Inflammatory macrophage treated with lipopolysaccharide for 4 hours (primary cell): Measurements from ENCODE around the gene MAMDC4.
"Not testable (repeated sequence)": the region's sequence is repeated elsewhere in the genome, so short reads cannot be mapped to it uniquely, and the experiment has no call there.

ENCODE experiments used
- DNase-seq: peaks from one replicate; pipeline ENCODE4 v3.0.0-alpha.2; 2020

MAMDC4 gene

DNA sequence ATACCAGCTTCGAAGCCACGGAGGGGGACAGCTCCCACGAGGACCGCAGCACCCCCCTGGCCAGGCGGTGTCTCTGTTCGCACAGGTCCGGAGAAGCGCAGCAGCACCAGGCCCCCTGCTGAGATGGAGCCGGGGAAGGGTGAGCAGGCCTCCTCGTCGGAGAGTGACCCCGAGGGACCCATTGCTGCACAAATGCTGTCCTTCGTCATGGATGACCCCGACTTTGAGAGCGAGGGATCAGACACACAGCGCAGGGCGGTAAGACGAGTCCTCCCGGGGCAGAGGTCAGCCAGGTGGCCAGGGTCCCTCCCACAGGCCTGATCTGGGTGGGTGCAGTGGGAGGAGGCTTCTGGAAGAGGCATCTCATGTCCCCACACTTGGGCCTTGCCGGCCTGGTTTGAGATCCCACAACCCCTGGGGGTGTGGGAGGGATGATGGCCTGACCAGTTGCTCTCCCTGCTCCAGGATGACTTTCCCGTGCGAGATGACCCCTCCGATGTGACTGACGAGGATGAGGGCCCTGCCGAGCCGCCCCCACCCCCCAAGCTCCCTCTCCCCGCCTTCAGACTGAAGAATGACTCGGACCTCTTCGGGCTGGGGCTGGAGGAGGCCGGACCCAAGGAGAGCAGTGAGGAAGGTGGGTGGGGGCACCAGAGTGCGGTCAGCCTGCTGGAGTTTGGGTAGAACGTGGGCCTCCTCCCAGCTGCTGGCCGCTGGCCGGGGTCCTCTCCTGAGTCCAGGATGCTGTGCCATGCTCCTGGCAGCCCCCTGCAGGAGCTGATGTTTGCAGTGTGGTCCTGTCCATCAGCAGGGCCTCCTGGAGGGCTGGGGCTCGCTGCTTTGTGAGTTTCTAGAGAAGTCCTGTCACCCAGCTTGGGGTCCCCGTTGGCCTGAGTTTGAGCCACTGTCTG lies 12.7 kb upstream of the MAMDC4 start:
- DNase-seq: no peak

GRCh38 chr9:136840140-136840876 lies 11.8 kb upstream of the MAMDC4 start:
- no peak for DNase-seq

GRCh38 chr9:136840877-136841645 lies 11.1 kb upstream of the MAMDC4 start:
- DNase-seq: no peak

DNA sequence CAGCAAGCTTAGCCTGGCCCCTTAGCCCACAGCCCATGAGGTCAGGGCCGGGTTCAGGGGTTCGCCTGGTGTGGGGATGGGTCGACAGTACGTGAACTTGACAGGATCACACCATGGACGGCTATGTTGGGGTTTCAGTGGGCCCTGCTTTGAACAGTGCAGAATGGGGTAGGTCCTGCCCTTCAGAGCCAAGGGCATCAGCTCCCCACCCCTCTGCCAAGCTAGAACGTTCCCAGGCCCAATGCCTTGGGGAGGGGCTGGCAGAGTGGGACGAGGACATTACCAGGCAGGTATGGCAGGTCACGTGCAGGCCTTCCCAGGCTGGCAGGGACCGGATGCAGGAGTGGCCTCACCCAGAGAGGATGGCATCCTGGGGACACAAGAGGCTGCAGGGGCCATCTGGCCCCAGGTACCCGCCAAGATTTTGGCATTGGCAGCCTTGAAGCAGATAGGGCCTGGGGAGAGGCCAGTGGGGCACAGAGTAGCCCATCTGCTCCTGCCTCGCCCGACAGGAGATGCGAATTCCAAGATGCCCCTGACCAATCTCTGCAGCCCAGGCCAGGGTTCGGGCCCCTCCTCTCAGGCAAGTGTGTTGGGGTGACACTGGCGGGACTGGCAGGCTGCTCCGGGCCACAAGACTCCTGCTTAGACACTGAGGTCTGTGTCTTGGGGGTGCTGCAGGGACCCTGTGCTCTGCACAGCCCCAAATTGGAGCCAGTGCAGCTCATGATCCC lies 10.3 kb upstream of the MAMDC4 start:
- DNase-seq: not testable (repeated sequence)

GRCh38 chr9:136842380-136842948 lies 9.7 kb upstream of the MAMDC4 start, which contains the start of gene AJM1:
Gene AJM1 (plus strand): TSS chr9:136842478. CDS start chr9:136844415, 1,937 bp downstream.
- DNase-seq: peak; percentile 74

- not testable (repeated sequence) for DNase-seq
These were observed 8.9 kb upstream of the MAMDC4 start for GRCh38 chr9:136843159-136843800.

DNA sequence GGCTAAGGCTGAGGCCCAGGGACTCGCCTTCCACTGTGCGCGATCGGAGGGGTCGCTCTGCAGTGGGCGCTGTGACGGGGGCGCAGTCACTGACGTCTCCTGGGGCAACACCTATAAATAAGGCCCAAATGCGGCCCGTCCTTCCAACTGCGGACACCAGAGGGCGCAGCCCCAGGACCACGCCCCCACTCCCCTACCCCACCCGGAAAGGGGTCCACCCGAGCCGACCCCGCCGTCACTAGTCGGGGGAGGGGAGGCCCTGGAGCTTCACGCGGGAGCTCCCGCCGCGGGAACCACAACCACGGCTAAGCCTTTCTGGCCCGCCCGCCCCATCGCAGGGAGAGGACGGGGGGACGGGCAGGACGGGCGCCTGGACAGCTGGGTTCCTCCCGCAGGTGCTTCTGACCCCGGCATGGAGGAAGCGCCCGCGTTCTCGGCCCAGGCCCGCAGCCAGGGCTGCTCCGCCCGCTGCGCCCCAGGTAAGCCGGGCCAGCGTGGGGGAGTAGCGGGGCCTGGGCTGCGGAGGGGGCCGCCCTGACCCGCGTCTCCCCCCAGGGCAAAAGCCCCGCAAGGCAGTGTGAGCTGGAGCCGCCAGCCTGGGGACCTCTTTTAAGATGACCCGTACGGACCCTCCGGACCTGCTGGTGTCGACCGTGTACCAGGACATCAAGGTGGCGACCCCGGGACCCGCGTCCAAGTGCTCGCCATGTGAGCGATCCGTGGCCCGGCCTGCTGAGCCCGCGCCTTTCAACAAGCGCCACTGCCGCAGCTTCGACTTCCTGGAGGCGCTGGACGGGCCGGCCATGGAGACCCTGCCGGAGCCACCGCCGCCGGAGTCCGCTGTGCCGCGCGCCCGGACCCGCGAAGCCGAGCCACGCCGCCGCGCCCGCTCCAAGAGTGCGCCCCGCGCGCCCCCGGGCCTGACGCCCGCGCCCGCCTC lies 8.1 kb upstream of the MAMDC4 start:
- peak; percentile 18 for DNase-seq

GRCh38 chr9:136844761-136845464 lies 7.2 kb upstream of the MAMDC4 start:
- no peak for DNase-seq

DNA sequence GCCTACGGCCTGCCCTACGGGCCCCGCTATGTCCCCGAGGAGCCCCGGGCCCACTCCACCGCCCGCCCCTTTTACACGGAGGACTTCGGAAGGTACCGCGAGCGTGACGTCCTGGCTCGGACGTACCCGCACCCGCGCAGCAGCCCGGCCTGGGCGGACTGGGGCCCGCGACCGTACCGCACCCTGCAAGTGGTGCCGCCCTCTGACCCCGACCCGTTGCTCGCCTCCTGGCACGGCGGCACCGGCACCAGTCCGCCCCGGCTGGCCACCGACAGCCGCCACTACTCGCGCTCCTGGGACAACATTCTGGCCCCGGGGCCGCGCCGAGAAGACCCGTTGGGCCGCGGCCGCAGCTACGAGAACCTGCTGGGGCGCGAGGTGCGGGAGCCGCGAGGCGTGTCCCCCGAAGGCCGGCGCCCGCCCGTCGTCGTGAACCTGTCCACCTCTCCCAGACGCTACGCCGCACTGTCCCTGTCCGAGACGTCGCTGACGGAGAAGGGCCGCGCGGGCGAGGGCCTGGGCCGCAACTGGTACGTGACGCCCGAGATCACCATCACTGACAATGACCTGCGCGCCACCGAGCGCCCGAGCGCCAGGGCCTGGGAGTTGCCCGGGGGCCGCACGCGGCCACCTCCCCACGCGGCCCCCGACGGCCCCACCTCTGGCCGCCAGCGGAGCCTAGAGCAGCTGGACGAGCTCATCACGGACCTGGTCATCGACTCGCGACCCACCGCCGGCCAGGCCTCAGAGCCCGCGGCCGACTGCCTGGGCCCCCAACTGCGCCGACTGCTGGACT lies 6.5 kb upstream of the MAMDC4 start:
- DNase-seq: no peak

DNA sequence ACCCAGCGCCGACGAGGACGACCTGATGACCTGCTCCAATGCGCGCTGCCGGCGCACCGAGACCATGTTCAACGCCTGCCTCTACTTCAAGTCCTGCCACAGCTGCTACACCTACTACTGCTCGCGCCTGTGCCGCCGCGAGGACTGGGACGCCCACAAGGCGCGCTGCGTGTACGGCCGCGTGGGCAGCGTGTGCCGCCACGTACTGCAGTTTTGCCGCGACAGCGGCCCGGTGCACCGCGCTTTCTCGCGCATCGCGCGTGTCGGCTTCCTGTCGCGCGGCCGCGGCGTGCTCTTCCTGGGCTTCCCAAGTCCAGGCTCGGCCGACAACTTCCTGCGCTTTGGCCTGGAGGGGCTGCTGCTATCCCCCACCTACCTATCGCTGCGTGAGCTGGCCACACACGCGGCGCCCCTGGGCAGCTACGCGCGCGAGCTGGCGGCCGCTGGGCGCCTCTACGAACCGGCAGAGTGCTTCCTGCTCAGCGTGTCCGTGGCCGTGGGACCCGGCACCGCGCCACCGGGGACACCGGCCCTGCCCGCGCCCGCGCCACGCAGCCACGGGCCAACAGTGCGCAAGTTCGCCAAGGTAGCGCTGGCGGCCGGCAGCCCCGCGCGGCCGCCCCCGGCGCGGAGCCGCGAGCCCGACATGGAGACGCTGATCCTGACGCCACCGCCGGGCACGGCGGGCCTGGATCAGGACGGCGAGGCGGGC lies 5.6 kb upstream of the MAMDC4 start:
- no peak for DNase-seq

- peak; percentile 26 for DNase-seq
These were observed 4.9 kb upstream of the MAMDC4 start for GRCh38 chr9:136847088-136847825.

GRCh38 chr9:136847826-136848392 lies 4.2 kb upstream of the MAMDC4 start:
- DNase-seq: peak; percentile 88

DNA sequence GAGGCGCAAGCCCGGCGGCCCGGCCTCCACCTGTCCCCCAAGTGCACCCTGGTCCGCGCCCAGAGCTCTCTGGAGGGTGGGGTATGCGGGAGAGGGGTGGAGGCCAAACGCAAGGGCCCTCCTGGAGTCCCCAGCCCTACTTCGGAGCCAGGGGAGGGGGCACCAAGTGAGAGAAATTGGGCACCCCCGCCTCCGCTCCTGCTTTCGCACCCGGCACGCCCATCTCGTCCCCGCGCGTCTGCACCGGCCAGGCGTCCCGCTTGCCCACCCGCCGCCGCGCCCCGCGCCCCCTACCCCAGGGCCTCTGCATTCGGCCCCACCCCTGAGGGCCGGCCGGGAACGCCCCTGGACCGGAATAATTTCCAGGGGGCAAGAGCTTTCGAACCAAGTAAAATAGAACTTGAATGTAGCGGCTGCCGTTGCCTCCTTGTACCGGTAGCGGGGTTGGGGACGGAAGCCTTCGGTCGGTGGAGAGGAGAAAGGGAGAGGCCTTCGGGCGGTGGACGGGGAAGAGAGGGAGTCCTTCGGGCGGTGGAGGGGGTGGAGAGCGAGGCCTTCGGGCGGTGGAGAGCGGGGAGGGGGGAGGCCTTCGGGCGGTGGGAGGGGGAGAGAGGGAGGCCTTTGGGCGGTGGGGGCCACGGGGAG lies 3.6 kb upstream of the MAMDC4 start:
- DNase-seq: peak; percentile 35

GRCh38 chr9:136849038-136849959 lies 2.8 kb upstream of the MAMDC4 start, which contains the start of gene PHPT1:
Gene PHPT1 (plus strand): TSS chr9:136849409. CDS start chr9:136849431, 22 bp downstream.
- peak; percentile 100 for DNase-seq
